Smooth muscle cell (in vitro differentiated cells): ENCODE data around the gene CCDC34. TPM values are rescaled to one million over a fixed set of nuclear protein-coding genes. Genes with fewer than 3 reads are reported as not detected.

Experiments
- DNase-seq: peaks from one replicate; lab custom pipeline; 2025; ENCODE audit not compliant: unreplicated experiment; lab: John Stamatoyannopoulos, UW
- H2AFZ ChIP-seq: fragments of 200-600 bp; sonication (generic); 2 replicates; pipeline ENCODE4 v1.6.0; 2016; ENCODE audit warnings: antibody characterized with exemption, low read depth, mild to moderate bottlenecking
- H3F3A ChIP-seq: fragments of 200-600 bp; sonication (generic); 2 replicates; pipeline ENCODE4 v1.6.0; 2017; ENCODE audit warnings: antibody characterized with exemption, low read depth
- H3K27ac ChIP-seq: fragments of 200-600 bp; sonication (generic); 2 replicates; pipeline ENCODE4 v1.5.1; 2016; ENCODE audit warnings: low read depth, mild to moderate bottlenecking
- H3K27me3 ChIP-seq: fragments of 200-600 bp; sonication (generic); 2 replicates; pipeline ENCODE4 v1.6.1; 2016; ENCODE audit warnings: low read depth, mild to moderate bottlenecking
- H3K36me3 ChIP-seq: fragments of 200-600 bp; sonication (generic); 2 replicates; pipeline ENCODE4 v1.5.1; 2016; ENCODE audit warnings: low read depth
- H3K4me1 ChIP-seq: fragments of 200-600 bp; sonication (generic); 2 replicates; pipeline ENCODE4 v1.5.1; 2016; ENCODE audit warnings: low read depth
- H3K4me2 ChIP-seq: fragments of 200-600 bp; sonication (generic); 2 replicates; pipeline ENCODE4 v1.6.0; 2016; ENCODE audit warnings: mild to moderate bottlenecking
- H3K4me3 ChIP-seq: fragments of 200-600 bp; sonication (generic); 2 replicates; pipeline ENCODE4 v1.5.1; 2016; ENCODE audit warnings: mild to moderate bottlenecking
- H3K79me2 ChIP-seq: fragments of 200-600 bp; sonication (generic); 2 replicates; pipeline ENCODE4 v1.6.0; 2016; ENCODE audit warnings: low read depth, mild to moderate bottlenecking
- H3K9ac ChIP-seq: fragments of 200-600 bp; sonication (generic); 2 replicates; pipeline ENCODE4 v1.6.0; 2016; ENCODE audit warnings: low read depth
- H3K9me3 ChIP-seq: fragments of 200-600 bp; sonication (generic); replicated peaks from 2 replicates; pipeline ENCODE4 v1.5.1; 2016; ENCODE audit warnings: low read depth
- H4K20me1 ChIP-seq: fragments of 200-600 bp; sonication (generic); 2 replicates; pipeline ENCODE4 v1.6.0; 2016; ENCODE audit warnings: low read depth
- CTCF ChIP-seq: fragments of 200-600 bp; sonication (generic); IDR thresholded peaks from 2 replicates; pipeline ENCODE4 v1.5.1; 2017; ENCODE audit warnings: borderline replicate concordance, mild to moderate bottlenecking, antibody characterized with exemption; ENCODE audit not compliant: insufficient read depth, poor library complexity, severe bottlenecking
- WGBS: methylation state at CpG from one replicate; pipeline ENCODE4 v1.1.7; 2016; ENCODE audit warnings: low lambda C conversion rate; 5-methylcytosine and 5-hydroxymethylcytosine counted together
- polyA plus RNA-seq: library from polyadenylated mRNA; unstranded; fragments of >200 nt; fragmentation: Nextera tagmentation; extraction: Ambion mirVana; gene quantifications from 2 replicates; pipeline ENCODE4 v1.2.1, GENCODE V29; 2016
- total RNA-seq: library from RNA; depleted of rRNA; stranded (reverse); fragments of >200 nt; gene quantifications from 2 replicates; pipeline ENCODE4 v1.2.3, GENCODE V29; 2014

Gene CCDC34
- total and polyA plus RNA-seq, 2 experiments from 2014 or later, result 6.7 to 9.3 TPM

GRCh38 chr11:27357250-27357649, 5.8 kb downstream of the CCDC34 start:
- no peaks in the 10 kb centered on the region for H3K79me2 ChIP-seq
- peaks cover 38% of the 10 kb centered on the region for H3K4me1 ChIP-seq
- no peak for DNase-seq
- no peaks in the 10 kb centered on the region for H4K20me1 ChIP-seq
- WGBS, result 96% methylated on average over 4 of the region's 4 CpGs
- no peaks in the 10 kb centered on the region for H3K36me3 ChIP-seq
- H3K9ac ChIP-seq, result no peak overlapping the region
- no peak overlapping the region for H3K4me3 ChIP-seq
- no peaks in the 10 kb centered on the region for H3K27me3 ChIP-seq
- H3K4me2 ChIP-seq, result no peak overlapping the region
- TF ChIP-seq CTCF, result no peak
- no peak overlapping the region for H3K27ac ChIP-seq
- H3F3A ChIP-seq, result peaks cover 6% of the 10 kb centered on the region
- H3K9me3 ChIP-seq, result no peaks in the 10 kb centered on the region
- H2AFZ ChIP-seq, result no peak overlapping the region

GRCh38 chr11:27356624-27357222, 6.3 kb downstream of the CCDC34 start:
- Histone ChIP-seq H3F3A (peaks cover 6% of the 10 kb centered on the region), H3K4me3 (no peak overlapping the region), H3K79me2 (no peaks in the 10 kb centered on the region), H3K9ac (no peak overlapping the region), H3K27me3 (no peaks in the 10 kb centered on the region), H3K27ac (no peak overlapping the region), H3K36me3 (no peaks in the 10 kb centered on the region), H3K4me1 (peaks cover 33% of the 10 kb centered on the region), H4K20me1 (no peaks in the 10 kb centered on the region), H3K9me3 (no peaks in the 10 kb centered on the region), H2AFZ (no peak overlapping the region), H3K4me2 (no peak overlapping the region)
- no peak for TF ChIP-seq CTCF
- DNase-seq, result no peak
- 92% methylated on average over 5 of the region's 5 CpGs for WGBS

- Histone ChIP-seq H3F3A (peaks cover 6% of the 10 kb centered on the region), H3K27me3 (no peaks in the 10 kb centered on the region), H3K9me3 (no peaks in the 10 kb centered on the region), H3K4me3 (no peak overlapping the region), H4K20me1 (no peaks in the 10 kb centered on the region), H3K4me2 (no peak overlapping the region), H2AFZ (no peak overlapping the region), H3K79me2 (no peaks in the 10 kb centered on the region), H3K27ac (no peak overlapping the region), H3K9ac (no peak overlapping the region), H3K4me1 (peaks cover 32% of the 10 kb centered on the region), H3K36me3 (no peaks in the 10 kb centered on the region)
- DNase-seq, result no peak
- 97% methylated on average over 3 of the region's 3 CpGs for WGBS
- TF ChIP-seq CTCF, result no peak
Measured at GRCh38 chr11:27355575-27356104, 7.4 kb downstream of the CCDC34 start.
